ENCODE measurements around the gene ASIC5.

- TF ChIP-seq FOS (IDR thresholded peaks at IDR 0.05; ENCODE audit: low read depth, low read length) (no peak), CTCF (conservative IDR thresholded peaks at IDR 0.05; ENCODE audit: low read depth, low read length) (no peak), MXI1 (IDR thresholded peaks at IDR 0.05; ENCODE audit: borderline replicate concordance, low read depth, low read length) (no peak), CHD1 (IDR thresholded peaks at IDR 0.05; ENCODE audit: low read depth, low read length) (no peak), POLR2A (IDR thresholded peaks at IDR 0.05; ENCODE audit: low read depth, low read length) (no peak), SMC3 (IDR thresholded peaks at IDR 0.05; ENCODE audit: low read depth, low read length) (no peak), BHLHE40 (IDR thresholded peaks at IDR 0.05; ENCODE audit: low read depth, low read length) (no peak), ELK1 (IDR thresholded peaks at IDR 0.05; ENCODE audit: borderline replicate concordance, low read depth, low read length) (no peak), USF2 (IDR thresholded peaks at IDR 0.05; ENCODE audit: low read depth, low read length) (no peak)
Measured at GRCh38 chr4:155855897-155856296, 10.2 kb downstream of the ASIC5 start.
